Measurements from ENCODE around the gene CDON. TPM values are rescaled to one million over a fixed set of nuclear protein-coding genes. Genes with fewer than 3 reads are reported as not detected.
A peak's percentile ranks its signal among the peaks of the same experiment; 100 is the strongest.

The CDON gene
- total RNA-seq, 5 donors from 2014 or later (not counting 1 experiment from before 2014, with no cell fraction given), result 1.7 to 5.0 (median 2.7) TPM

DNA sequence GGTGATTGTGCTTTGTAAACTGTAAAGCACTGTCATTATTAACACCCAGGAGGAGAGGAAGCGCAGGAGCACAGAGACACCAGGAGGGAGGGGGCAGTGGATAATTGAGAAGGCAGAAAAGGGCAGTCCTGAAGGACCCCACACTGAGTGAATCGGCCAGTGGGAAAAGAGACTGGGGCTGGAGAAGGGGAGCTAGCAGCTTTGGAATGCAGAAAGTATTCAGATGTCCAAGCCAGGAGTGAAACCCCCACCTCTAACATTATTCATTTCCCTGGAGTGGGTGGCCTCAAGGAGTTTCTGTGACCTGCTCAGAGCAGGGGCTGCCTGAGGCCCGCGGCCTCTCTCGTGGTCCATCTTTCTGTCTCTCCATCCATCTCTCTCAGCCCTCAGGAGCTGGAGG lies 38.0 kb upstream of the CDON start:
- H3K4me1 ChIP-seq (ENCODE audit: control insufficient read depth in 1 of 2, extremely low read depth in 1 of 2, insufficient read depth in 2 of 2, low read length in 2 of 2), result no peaks in the 10 kb centered on the region
- H3K27ac ChIP-seq (ENCODE audit: low read length), result no peak overlapping the region
- no peaks in the 10 kb centered on the region for H3K36me3 ChIP-seq (ENCODE audit: control insufficient read depth in 2 of 2, extremely low read depth in 1 of 2, insufficient read depth in 1 of 2, low read length in 1 of 2)
- peaks cover 0 to 13% of the 10 kb centered on the region in 2 experiments for H3K27me3 ChIP-seq (replicated peaks in 1 of 2; ENCODE audit: control insufficient read depth in 2 of 2, extremely low read depth in 1 of 2, insufficient read depth in 2 of 2, low read length in 1 of 2)
- Mint-ChIP-seq H3K9me3 (no peaks in the 10 kb centered on the region), H3K36me3 (no peaks in the 10 kb centered on the region), H3K27ac (no peak overlapping the region), H3K4me1 (no peaks in the 10 kb centered on the region), H3K27me3 (peaks cover 6 to 7% of the 10 kb centered on the region in 2 donors), H3K4me3 (no peak overlapping the region)
- ChIA-PET POLR2A (no interaction called here), CTCF (no interaction called here)
- no CpG with 5 or more reads among the region's 5 CpGs for WGBS (ENCODE audit: insufficient coverage)
- no peaks in the 10 kb centered on the region for H3K9me3 ChIP-seq
- no peak overlapping the region for H3K4me3 ChIP-seq (ENCODE audit: control insufficient read depth in 1 of 2, extremely low read depth in 1 of 2, low read length in 1 of 2)
- ATAC-seq (replicated peaks in 1 of 4) (no peak), DNase-seq (no peak)

GRCh38 chr11:126098204-126098769 lies 35.6 kb upstream of the CDON start:
- no peak overlapping the region for H3K4me3 ChIP-seq (ENCODE audit: control insufficient read depth in 1 of 2, extremely low read depth in 1 of 2, low read length in 1 of 2)
- 84% methylated on average over 4 of the region's 7 CpGs for WGBS (ENCODE audit: insufficient coverage)
- ChIA-PET CTCF (no interaction called here), POLR2A (no interaction called here)
- no peaks in the 10 kb centered on the region for H3K9me3 Mint-ChIP-seq
- DNase-seq, result no peak
- H3K27ac ChIP-seq (ENCODE audit: low read length), result no peak overlapping the region
- H3K36me3 ChIP-seq (ENCODE audit: control insufficient read depth in 2 of 2, extremely low read depth in 1 of 2, insufficient read depth in 1 of 2, low read length in 1 of 2), result no peaks in the 10 kb centered on the region
- no peaks in the 10 kb centered on the region for H3K9me3 ChIP-seq
- no peak overlapping the region for H3K27ac Mint-ChIP-seq
- H3K4me3 Mint-ChIP-seq, result no peak overlapping the region
- H3K4me1 Mint-ChIP-seq, result no peaks in the 10 kb centered on the region
- no peak for ATAC-seq (replicated peaks in 1 of 4)
- peaks cover 6 to 7% of the 10 kb centered on the region in 2 donors for H3K27me3 Mint-ChIP-seq
- H3K27me3 ChIP-seq (replicated peaks in 1 of 2; ENCODE audit: control insufficient read depth in 2 of 2, extremely low read depth in 1 of 2, insufficient read depth in 2 of 2, low read length in 1 of 2), result peaks cover 0 to 11% of the 10 kb centered on the region in 2 experiments
- H3K4me1 ChIP-seq (ENCODE audit: control insufficient read depth in 1 of 2, extremely low read depth in 1 of 2, insufficient read depth in 2 of 2, low read length in 2 of 2), result no peaks in the 10 kb centered on the region
- H3K36me3 Mint-ChIP-seq, result no peaks in the 10 kb centered on the region

DNA sequence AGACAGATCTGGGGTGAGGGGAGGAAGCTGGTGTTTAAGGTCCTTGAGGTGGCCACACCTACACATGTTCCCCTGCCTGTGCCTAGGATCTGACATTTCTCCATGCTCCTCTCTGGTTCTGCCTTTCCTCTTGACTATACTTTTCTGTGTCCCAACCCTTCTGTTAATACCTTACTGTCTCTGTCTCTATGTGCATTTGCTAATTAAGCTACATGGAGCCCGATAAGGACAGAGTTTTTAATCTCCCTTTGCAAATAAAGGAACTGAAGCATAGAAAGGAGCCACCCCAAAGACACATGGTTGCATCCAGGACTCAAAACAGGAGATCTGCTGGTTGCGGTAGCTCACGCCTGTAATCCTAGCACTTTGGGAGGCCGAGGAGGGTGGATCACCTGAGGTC lies 33.1 kb upstream of the CDON start:
- POLR2A ChIA-PET, result no interaction called here
- H3K27ac ChIP-seq (ENCODE audit: low read length), result no peak overlapping the region
- no peak for ATAC-seq (replicated peaks in 1 of 4)
- Mint-ChIP-seq H3K9me3 (no peaks in the 10 kb centered on the region), H3K36me3 (no peaks in the 10 kb centered on the region), H3K4me1 (no peaks in the 10 kb centered on the region), H3K4me3 (no peak overlapping the region), H3K27ac (no peak overlapping the region), H3K27me3 (peaks cover 6 to 7% of the 10 kb centered on the region in 2 donors)
- no peaks in the 10 kb centered on the region for H3K4me1 ChIP-seq (ENCODE audit: control insufficient read depth in 1 of 2, extremely low read depth in 1 of 2, insufficient read depth in 2 of 2, low read length in 2 of 2)
- peaks cover 0 to 5% of the 10 kb centered on the region in 2 experiments for H3K27me3 ChIP-seq (replicated peaks in 1 of 2; ENCODE audit: control insufficient read depth in 2 of 2, extremely low read depth in 1 of 2, insufficient read depth in 2 of 2, low read length in 1 of 2)
- CTCF ChIA-PET, result no interaction called here
- no peak for DNase-seq
- no peak overlapping the region for H3K4me3 ChIP-seq (ENCODE audit: control insufficient read depth in 1 of 2, extremely low read depth in 1 of 2, low read length in 1 of 2)
- H3K9me3 ChIP-seq, result no peaks in the 10 kb centered on the region
- no peaks in the 10 kb centered on the region for H3K36me3 ChIP-seq (ENCODE audit: control insufficient read depth in 2 of 2, extremely low read depth in 1 of 2, insufficient read depth in 1 of 2, low read length in 1 of 2)
- 85% methylated on average over 4 of the region's 4 CpGs for WGBS (ENCODE audit: insufficient coverage)

- Histone ChIP-seq H3K4me1 (ENCODE audit: control insufficient read depth in 1 of 2, extremely low read depth in 1 of 2, insufficient read depth in 2 of 2, low read length in 2 of 2) (no peaks in the 10 kb centered on the region), H3K27me3 (replicated peaks in 1 of 2; ENCODE audit: control insufficient read depth in 2 of 2, extremely low read depth in 1 of 2, insufficient read depth in 2 of 2, low read length in 1 of 2) (no peaks in the 10 kb centered on the region), H3K9me3 (no peaks in the 10 kb centered on the region), H3K36me3 (ENCODE audit: control insufficient read depth in 2 of 2, extremely low read depth in 1 of 2, insufficient read depth in 1 of 2, low read length in 1 of 2) (no peaks in the 10 kb centered on the region), H3K27ac (ENCODE audit: low read length) (no peak overlapping the region), H3K4me3 (ENCODE audit: control insufficient read depth in 1 of 2, extremely low read depth in 1 of 2, low read length in 1 of 2) (no peak overlapping the region)
- no peak overlapping the region for H3K27ac Mint-ChIP-seq
- no peaks in the 10 kb centered on the region for H3K9me3 Mint-ChIP-seq
- H3K36me3 Mint-ChIP-seq, result no peaks in the 10 kb centered on the region
- H3K4me1 Mint-ChIP-seq, result peaks cover 0 to 1% (median 1%) of the 10 kb centered on the region in 3 donors
- no peak for ATAC-seq (replicated peaks in 1 of 4)
- WGBS (ENCODE audit: insufficient coverage), result 100% methylated on average over 2 of the region's 5 CpGs
- no peak for DNase-seq
- POLR2A ChIA-PET, result no interaction called here
- no peaks in the 10 kb centered on the region for H3K27me3 Mint-ChIP-seq
- H3K4me3 Mint-ChIP-seq, result no peak overlapping the region
- CTCF ChIA-PET, result no interaction called here
Measured at GRCh38 chr11:126090452-126090851, 27.8 kb upstream of the CDON start.

GRCh38 chr11:126088999-126089398 lies 26.3 kb upstream of the CDON start:
- no peaks in the 10 kb centered on the region for H3K9me3 ChIP-seq
- no peaks in the 10 kb centered on the region for H3K27me3 Mint-ChIP-seq
- H3K4me1 Mint-ChIP-seq, result peaks cover 12 to 16% (median 16%) of the 10 kb centered on the region in 3 donors
- peaks cover 0 to 11% of the 10 kb centered on the region in 2 experiments for H3K4me1 ChIP-seq (ENCODE audit: control insufficient read depth in 1 of 2, extremely low read depth in 1 of 2, insufficient read depth in 2 of 2, low read length in 2 of 2)
- no peak overlapping the region for H3K27ac ChIP-seq (ENCODE audit: low read length)
- H3K9me3 Mint-ChIP-seq, result no peaks in the 10 kb centered on the region
- CTCF ChIA-PET, result no interaction called here
- H3K27ac Mint-ChIP-seq, result no peak overlapping the region
- H3K36me3 ChIP-seq (ENCODE audit: control insufficient read depth in 2 of 2, extremely low read depth in 1 of 2, insufficient read depth in 1 of 2, low read length in 1 of 2), result no peaks in the 10 kb centered on the region
- no peaks in the 10 kb centered on the region for H3K36me3 Mint-ChIP-seq
- no peak overlapping the region for H3K4me3 Mint-ChIP-seq
- DNase-seq, result no peak
- POLR2A ChIA-PET, result no interaction called here
- H3K4me3 ChIP-seq (ENCODE audit: control insufficient read depth in 1 of 2, extremely low read depth in 1 of 2, low read length in 1 of 2), result no peak overlapping the region
- WGBS (ENCODE audit: insufficient coverage), result 80% methylated on average over 1 of the region's 1 CpG
- no peak for ATAC-seq (replicated peaks in 1 of 4)
- no peaks in the 10 kb centered on the region for H3K27me3 ChIP-seq (replicated peaks in 1 of 2; ENCODE audit: control insufficient read depth in 2 of 2, extremely low read depth in 1 of 2, insufficient read depth in 2 of 2, low read length in 1 of 2)

- Histone ChIP-seq H3K27ac (ENCODE audit: low read length) (no peak overlapping the region), H3K9me3 (no peaks in the 10 kb centered on the region), H3K4me1 (ENCODE audit: control insufficient read depth in 1 of 2, extremely low read depth in 1 of 2, insufficient read depth in 2 of 2, low read length in 2 of 2) (peaks cover 6 to 23% of the 10 kb centered on the region in 2 experiments), H3K27me3 (replicated peaks in 1 of 2; ENCODE audit: control insufficient read depth in 2 of 2, extremely low read depth in 1 of 2, insufficient read depth in 2 of 2, low read length in 1 of 2) (no peaks in the 10 kb centered on the region), H3K36me3 (ENCODE audit: control insufficient read depth in 2 of 2, extremely low read depth in 1 of 2, insufficient read depth in 1 of 2, low read length in 1 of 2) (no peaks in the 10 kb centered on the region), H3K4me3 (ENCODE audit: control insufficient read depth in 1 of 2, extremely low read depth in 1 of 2, low read length in 1 of 2) (no peak overlapping the region)
- ATAC-seq (replicated peaks in 1 of 4) (no peak), DNase-seq (no peak)
- Mint-ChIP-seq H3K9me3 (no peaks in the 10 kb centered on the region), H3K27me3 (no peaks in the 10 kb centered on the region), H3K4me1 (peaks cover 24 to 28% (median 27%) of the 10 kb centered on the region in 3 donors), H3K4me3 (no peak overlapping the region), H3K36me3 (no peaks in the 10 kb centered on the region), H3K27ac (no peak overlapping the region)
- ChIA-PET POLR2A (no interaction called here), CTCF (no interaction called here)
- 73% methylated on average over 4 of the region's 5 CpGs for WGBS (ENCODE audit: insufficient coverage)
Measured at GRCh38 chr11:126086248-126086647, 23.6 kb upstream of the CDON start.

GRCh38 chr11:126084608-126084912 lies 21.9 kb upstream of the CDON start:
- ATAC-seq (replicated peaks in 1 of 4), result peak; percentile 11 to 19 (median 18)
- Histone ChIP-seq H3K27ac (ENCODE audit: low read length) (peak overlapping the region; percentile 72), H3K4me1 (ENCODE audit: control insufficient read depth in 1 of 2, extremely low read depth in 1 of 2, insufficient read depth in 2 of 2, low read length in 2 of 2) (peaks cover 6 to 23% of the 10 kb centered on the region in 2 experiments), H3K27me3 (replicated peaks in 1 of 2; ENCODE audit: control insufficient read depth in 2 of 2, extremely low read depth in 1 of 2, insufficient read depth in 2 of 2, low read length in 1 of 2) (peaks cover 0 to 1% of the 10 kb centered on the region in 2 experiments), H3K9me3 (no peaks in the 10 kb centered on the region), H3K4me3 (ENCODE audit: control insufficient read depth in 1 of 2, extremely low read depth in 1 of 2, low read length in 1 of 2) (no peak overlapping the region), H3K36me3 (ENCODE audit: control insufficient read depth in 2 of 2, extremely low read depth in 1 of 2, insufficient read depth in 1 of 2, low read length in 1 of 2) (no peaks in the 10 kb centered on the region)
- no peaks in the 10 kb centered on the region for H3K36me3 Mint-ChIP-seq
- peaks cover 24 to 28% (median 27%) of the 10 kb centered on the region in 3 donors for H3K4me1 Mint-ChIP-seq
- peak overlapping the region; percentile 88 to 97 for H3K27ac Mint-ChIP-seq
- H3K27me3 Mint-ChIP-seq, result no peaks in the 10 kb centered on the region
- ChIA-PET POLR2A (no interaction called here), CTCF (interaction anchor here in 1 of 2 donors (0.5 kb wide), 1 partner anchor 43 kb away, joined by 3 read pairs; no protein-coding TSS in a partner anchor)
- 38% methylated on average over 1 of the region's 4 CpGs for whole genome bisulfite sequencing (ENCODE audit: insufficient coverage)
- H3K4me3 Mint-ChIP-seq, result peak overlapping the region in 1 of 3 donors; percentile 73
- no peaks in the 10 kb centered on the region for H3K9me3 Mint-ChIP-seq
- no peak for DNase-seq

All from T-cell (primary cell).